ENCODE measurements around the gene KRI1.
"Not testable (repeated sequence)": the region's sequence is repeated elsewhere in the genome, so short reads cannot be mapped to it uniquely, and the experiment has no call there.

The KRI1 gene

GRCh38 chr19:10550336-10550735 is 15.5 kb downstream of the KRI1 start:
- no peak for DNase-seq (ENCODE audit: low read depth, low spot score)

- no peak for DNase-seq (ENCODE audit: low read depth, low spot score)
Observed at GRCh38 chr19:10549733-10550132, 16.1 kb downstream of the KRI1 start.

- no peak for DNase-seq (ENCODE audit: low read depth, low spot score)
Observed at GRCh38 chr19:10548746-10549276, 17.0 kb downstream of the KRI1 start.

GRCh38 chr19:10546817-10547216 is 19.0 kb downstream of the KRI1 start:
- DNase-seq (ENCODE audit: low read depth, low spot score), result no peak

GRCh38 chr19:10544753-10545251 is 21.0 kb downstream of the KRI1 start:
- DNase-seq (ENCODE audit: low read depth, low spot score), result no peak

GRCh38 chr19:10544242-10544752 is 21.5 kb downstream of the KRI1 start:
- no peak for DNase-seq (ENCODE audit: low read depth, low spot score)

GRCh38 chr19:10543420-10544241 is 22.2 kb downstream of the KRI1 start, which contains the start of gene ATG4D:
Gene ATG4D (plus strand): TSS chr19:10543904. CDS start chr19:10544091, 187 bp downstream.
- DNase-seq (ENCODE audit: low read depth, low spot score), result no peak

- no peak for DNase-seq (ENCODE audit: low read depth, low spot score)
Observed at GRCh38 chr19:10543059-10543419, 22.8 kb downstream of the KRI1 start.

- not testable (repeated sequence) for DNase-seq (ENCODE audit: low read depth, low spot score)
Observed at GRCh38 chr19:10539016-10539415, 26.8 kb downstream of the KRI1 start.

GRCh38 chr19:10538204-10538983 is 27.4 kb downstream of the KRI1 start:
- no peak for DNase-seq (ENCODE audit: low read depth, low spot score)

GRCh38 chr19:10537668-10538067 is 28.1 kb downstream of the KRI1 start:
- no peak for DNase-seq (ENCODE audit: low read depth, low spot score)

GRCh38 chr19:10535613-10536012 is 30.2 kb downstream of the KRI1 start:
- DNase-seq (ENCODE audit: low read depth, low spot score), result no peak

- no peak for DNase-seq (ENCODE audit: low read depth, low spot score)
Observed at GRCh38 chr19:10533646-10534386, 32.0 kb downstream of the KRI1 start.

- no peak for DNase-seq (ENCODE audit: low read depth, low spot score)
Observed at GRCh38 chr19:10532457-10532856, 33.4 kb downstream of the KRI1 start.

- not testable (repeated sequence) for DNase-seq (ENCODE audit: low read depth, low spot score)
Observed at GRCh38 chr19:10526887-10527286, 38.9 kb downstream of the KRI1 start.

GRCh38 chr19:10525636-10526035 is 40.2 kb downstream of the KRI1 start:
- no peak for DNase-seq (ENCODE audit: low read depth, low spot score)

- no peak for DNase-seq (ENCODE audit: low read depth, low spot score)
Observed at GRCh38 chr19:10523135-10523636, 42.6 kb downstream of the KRI1 start.

- DNase-seq (ENCODE audit: low read depth, low spot score), result no peak
Observed at GRCh38 chr19:10521461-10522171, 44.2 kb downstream of the KRI1 start.

GRCh38 chr19:10520652-10521318 is 45.0 kb downstream of the KRI1 start:
- DNase-seq (ENCODE audit: low read depth, low spot score), result no peak

GRCh38 chr19:10519421-10519820 is 46.4 kb downstream of the KRI1 start:
- DNase-seq (ENCODE audit: low read depth, low spot score), result no peak

Measured in iPS DF 19.7 (cell line).